HepG2 (cell line): ENCODE data around the gene SRBD1. TPM values are rescaled to one million over a fixed set of nuclear protein-coding genes. Genes with fewer than 3 reads are reported as not detected.
A peak's percentile ranks its signal among the peaks of the same experiment; 100 is the strongest.

ENCODE experiments used
- CC2D1A ChIP-seq: sonication (generic); formaldehyde crosslinking; IDR thresholded peaks from 2 replicates; pipeline ENCODE4 v1.8.1; 2023; ENCODE audit warnings: mild to moderate bottlenecking, missing genetic modification reagents
- CEBPB ChIP-seq: IDR thresholded peaks from 2 replicates; pipeline ENCODE4 v1.6.1; 2011; ENCODE audit warnings: low read depth, low read length, improper control_type of control experiment, borderline replicate concordance
- EED ChIP-seq: sonication (generic); formaldehyde crosslinking; IDR thresholded peaks from 2 replicates; pipeline ENCODE4 v1.5.0; 2020; ENCODE audit warnings: mild to moderate bottlenecking, missing genetic modification reagents
- FOSL1 ChIP-seq: sonication (generic); formaldehyde crosslinking; IDR thresholded peaks from 2 replicates; pipeline ENCODE4 v1.9.0; 2021; ENCODE audit warnings: missing genetic modification reagents, borderline replicate concordance
- HMG20B ChIP-seq: conservative IDR thresholded peaks from 2 replicates; pipeline ENCODE4 v1.6.1; 2016; ENCODE audit warnings: missing genetic modification reagents, missing compliant biosample characterization
- KDM2A ChIP-seq: sonication (generic); formaldehyde crosslinking; IDR thresholded peaks from 2 replicates; pipeline ENCODE4 v1.4.0; 2020; ENCODE audit warnings: low read depth, missing genetic modification reagents, borderline replicate concordance
- KLF16 ChIP-seq, 2 experiments: sonication (generic) in 1 of 2; formaldehyde crosslinking in 1 of 2; IDR thresholded peaks; 2 replicates each; pipeline versions ENCODE4 v1.6.1 to v1.8.0; 2016 to 2023; ENCODE audit warnings: missing genetic modification reagents in 2 of 2, missing compliant biosample characterization in 1 of 2
- PHB2 ChIP-seq: fragments of 450-650 bp; IDR thresholded peaks from 2 replicates; pipeline ENCODE4 v1.6.1; 2018; ENCODE audit not compliant: partially characterized antibody
- PPARG ChIP-seq: conservative IDR thresholded peaks from 2 replicates; pipeline ENCODE4 v1.6.1; 2016; ENCODE audit warnings: missing biosample characterization, missing genetic modification reagents
- RCOR2 ChIP-seq: IDR thresholded peaks from 2 replicates; pipeline ENCODE4 v1.6.1; 2016; ENCODE audit warnings: missing biosample characterization, missing genetic modification reagents
- SOX6 ChIP-seq, 2 experiments: fragments of 450-650 bp in 1 of 2; sonication (generic) in 1 of 2; formaldehyde crosslinking in 1 of 2; IDR thresholded peaks; 2 replicates each; pipeline versions ENCODE4 v1.4.0 to v1.6.1; 2017 to 2020; ENCODE audit warnings: antibody characterized with exemption in 1 of 2, mild to moderate bottlenecking in 1 of 2, missing genetic modification reagents in 1 of 2
- SRSF1 ChIP-seq: fragments of 200-400 bp; formaldehyde crosslinking; optimal IDR thresholded peaks from 2 replicates; pipeline ENCODE3; 2017; ENCODE audit warnings: mild to moderate bottlenecking, low read depth, low read length, moderate library complexity
- SRSF4 ChIP-seq: fragments of 200-400 bp; formaldehyde crosslinking; IDR thresholded peaks from one replicate; pipeline ENCODE4 v1.6.1; 2018; ENCODE audit warnings: mild to moderate bottlenecking, low read depth, low read length, moderate library complexity; ENCODE audit not compliant: poor library complexity, severe bottlenecking
- ZFP82 ChIP-seq: sonication (generic); formaldehyde crosslinking; IDR thresholded peaks from 2 replicates; pipeline ENCODE4 v1.5.1; 2020; ENCODE audit warnings: mild to moderate bottlenecking, missing genetic modification reagents, borderline replicate concordance
- ZNF136 ChIP-seq: sonication (generic); formaldehyde crosslinking; IDR thresholded peaks from 2 replicates; pipeline ENCODE4 v1.8.1; 2022; ENCODE audit warnings: low read depth, mild to moderate bottlenecking, moderate library complexity, missing genetic modification reagents
- ZNF234 ChIP-seq: sonication (generic); formaldehyde crosslinking; conservative IDR thresholded peaks from 2 replicates; pipeline ENCODE4 v1.5.1; 2020; ENCODE audit warnings: mild to moderate bottlenecking, missing genetic modification reagents
- ZNF335 ChIP-seq: sonication (generic); formaldehyde crosslinking; IDR thresholded peaks from 2 replicates; pipeline ENCODE4 v1.4.0; 2020; ENCODE audit warnings: missing genetic modification reagents
- ZNF350 ChIP-seq: sonication (generic); formaldehyde crosslinking; IDR thresholded peaks from 2 replicates; pipeline ENCODE4 v1.4.0; 2020; ENCODE audit warnings: mild to moderate bottlenecking, low read depth, missing genetic modification reagents, borderline replicate concordance
- ZNF549 ChIP-seq: sonication (generic); formaldehyde crosslinking; IDR thresholded peaks from 2 replicates; pipeline ENCODE4 v1.5.0; 2020; ENCODE audit warnings: missing genetic modification reagents
- ZNF563 ChIP-seq: sonication (generic); formaldehyde crosslinking; IDR thresholded peaks from 2 replicates; pipeline ENCODE4 v1.8.0; 2022; ENCODE audit warnings: mild to moderate bottlenecking, moderate library complexity, missing genetic modification reagents
- polyA plus RNA-seq, 8 experiments: library from polyadenylated mRNA; depleted of rRNA in 3 of 8; stranded (reverse) in 7 of 8; unstranded in 1 of 8; fragments of >200 nt; fragmentation: Illumina TruSeq in 4 of 8; extraction: Trizol in 4 of 8; gene quantifications; 2 replicates each; pipeline versions ENCODE4 v1.2.1 to v1.2.3, GENCODE V29; 2011 to 2016; ENCODE audit warnings: low read depth in 4 of 8, missing spikeins in 1 of 8, mixed read lengths in 1 of 8; ENCODE audit not compliant: insufficient read depth in 1 of 8
- total RNA-seq, 5 experiments: library from RNA; depleted of rRNA; stranded (reverse); fragments of >200 nt; fragmentation: Illumina TruSeq; extraction: Trizol; gene quantifications; 2 replicates each; pipeline ENCODE4 v1.2.3, GENCODE V29; 2016; ENCODE audit warnings: low read depth in 1 of 5
- TF ChIP-seq, protein P1 (sequence below): sonication (generic); formaldehyde crosslinking; IDR thresholded peaks from 2 replicates; pipeline ENCODE4 v1.4.0; 2020; ENCODE audit warnings: mild to moderate bottlenecking, missing genetic modification reagents, borderline replicate concordance
- TF ChIP-seq, protein P2 (sequence below): sonication (generic); formaldehyde crosslinking; IDR thresholded peaks from 2 replicates; pipeline ENCODE4 v1.4.0; 2020; ENCODE audit warnings: mild to moderate bottlenecking, missing genetic modification reagents
- TF ChIP-seq, protein P3 (sequence below): sonication (generic); formaldehyde crosslinking; IDR thresholded peaks from 2 replicates; pipeline ENCODE4 v1.4.0; 2020; ENCODE audit warnings: mild to moderate bottlenecking, missing genetic modification reagents
- TF ChIP-seq, protein P4 (sequence below): IDR thresholded peaks from 2 replicates; pipeline ENCODE4 v1.6.1; 2016
- TF ChIP-seq, protein P5 (sequence below): sonication (generic); formaldehyde crosslinking; IDR thresholded peaks from 2 replicates; pipeline ENCODE4 v1.8.1; 2022; ENCODE audit warnings: mild to moderate bottlenecking, missing genetic modification reagents

Gene SRBD1
- total and polyA plus RNA-seq, 2 of the 13 experiments (the other 11 are each of a cell fraction or from before 2014, with no cell fraction given): 3.2 to 23.9 TPM

DNA sequence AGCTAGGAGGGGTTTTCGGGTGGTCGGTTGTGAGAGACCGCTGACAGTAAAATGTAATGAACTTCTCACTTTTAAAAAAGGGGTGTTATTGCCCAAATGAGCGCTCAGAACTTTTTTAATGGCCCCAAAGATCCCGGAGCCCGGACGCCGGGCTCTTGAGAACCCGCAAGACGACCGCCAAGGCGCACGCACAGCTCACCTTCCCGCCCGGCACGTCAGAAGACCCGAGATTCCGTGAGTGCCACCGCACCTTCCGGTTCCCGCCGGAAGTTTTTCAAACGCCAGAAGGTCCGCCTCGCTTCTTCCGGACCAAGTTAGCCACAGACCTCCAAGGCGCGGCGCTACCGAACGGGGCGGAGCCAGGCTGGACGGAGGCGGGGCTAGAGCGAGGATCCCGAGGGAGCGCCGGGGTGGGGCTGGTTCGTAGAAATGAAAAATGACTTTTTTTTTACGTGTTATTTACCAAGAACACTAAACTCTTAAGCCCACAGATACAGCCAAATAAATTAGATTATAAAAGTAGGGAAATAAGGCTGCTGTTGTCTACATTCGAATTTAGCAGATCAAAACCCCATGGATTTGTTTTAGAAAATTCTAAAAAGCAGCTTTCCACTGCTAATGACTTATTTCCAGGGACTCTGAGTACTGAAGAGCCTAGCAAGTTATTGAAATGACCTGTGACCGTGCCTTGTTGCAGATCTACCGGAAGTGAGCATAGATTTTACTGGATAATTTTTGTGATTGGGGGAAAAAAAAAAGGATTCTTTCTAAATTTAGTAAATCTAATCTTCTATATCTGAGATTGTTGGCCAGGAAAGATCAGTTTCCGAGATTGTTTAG lies at the start of gene SRBD1 (continued):
- TF ChIP-seq, protein P1, sequence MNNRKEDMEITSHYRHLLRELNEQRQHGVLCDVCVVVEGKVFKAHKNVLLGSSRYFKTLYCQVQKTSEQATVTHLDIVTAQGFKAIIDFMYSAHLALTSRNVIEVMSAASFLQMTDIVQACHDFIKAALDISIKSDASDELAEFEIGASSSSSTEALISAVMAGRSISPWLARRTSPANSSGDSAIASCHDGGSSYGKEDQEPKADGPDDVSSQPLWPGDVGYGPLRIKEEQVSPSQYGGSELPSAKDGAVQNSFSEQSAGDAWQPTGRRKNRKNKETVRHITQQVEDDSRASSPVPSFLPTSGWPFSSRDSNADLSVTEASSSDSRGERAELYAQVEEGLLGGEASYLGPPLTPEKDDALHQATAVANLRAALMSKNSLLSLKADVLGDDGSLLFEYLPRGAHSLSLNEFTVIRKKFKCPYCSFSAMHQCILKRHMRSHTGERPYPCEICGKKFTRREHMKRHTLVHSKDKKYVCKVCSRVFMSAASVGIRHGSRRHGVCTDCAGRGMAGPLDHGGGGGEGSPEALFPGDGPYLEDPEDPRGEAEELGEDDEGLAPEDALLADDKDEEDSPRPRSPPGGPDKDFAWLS (CRISPR knock-in tag): no peak
- TF ChIP-seq PPARG (no peak), ZNF350 (CRISPR knock-in tag) (peak; percentile 87; the same call in 1 of the 2 replicates), SRSF1 (peak; percentile 87), PHB2 (no peak), RCOR2 (CRISPR knock-in tag) (no peak), SOX6 (IDR thresholded peaks at IDR 0.05) (no peak), SOX6 (CRISPR knock-in tag; IDR thresholded peaks at IDR 0.05) (peak; percentile 55), ZFP82 (no peak), ZNF549 (CRISPR knock-in tag) (no peak), HMG20B (CRISPR knock-in tag) (0 out of 2 replicates have a peak, but pooled peaks have one; percentile 19), KLF16 (CRISPR knock-in tag; IDR thresholded peaks at IDR 0.05) (peak in 1 of 2 experiments; percentile 73; a peak in 1 of 4 replicates), CC2D1A (CRISPR knock-in tag) (no peak), SRSF4 (no peak), EED (CRISPR knock-in tag) (no peak), KDM2A (CRISPR knock-in tag) (peak; percentile 97), CEBPB (no peak), FOSL1 (CRISPR knock-in tag) (no peak), ZNF136 (CRISPR knock-in tag) (no peak), ZNF234 (CRISPR knock-in tag) (peak; percentile 57; the same call in 1 of the 2 replicates), ZNF563 (peak; percentile 60; the same call in 1 of the 2 replicates), ZNF335 (no peak)
- TF ChIP-seq, protein P2, sequence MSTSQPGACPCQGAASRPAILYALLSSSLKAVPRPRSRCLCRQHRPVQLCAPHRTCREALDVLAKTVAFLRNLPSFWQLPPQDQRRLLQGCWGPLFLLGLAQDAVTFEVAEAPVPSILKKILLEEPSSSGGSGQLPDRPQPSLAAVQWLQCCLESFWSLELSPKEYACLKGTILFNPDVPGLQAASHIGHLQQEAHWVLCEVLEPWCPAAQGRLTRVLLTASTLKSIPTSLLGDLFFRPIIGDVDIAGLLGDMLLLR: no peak
- TF ChIP-seq, protein P3, sequence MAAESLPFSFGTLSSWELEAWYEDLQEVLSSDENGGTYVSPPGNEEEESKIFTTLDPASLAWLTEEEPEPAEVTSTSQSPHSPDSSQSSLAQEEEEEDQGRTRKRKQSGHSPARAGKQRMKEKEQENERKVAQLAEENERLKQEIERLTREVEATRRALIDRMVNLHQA (CRISPR knock-in tag): no peak
- TF ChIP-seq, protein P4, sequence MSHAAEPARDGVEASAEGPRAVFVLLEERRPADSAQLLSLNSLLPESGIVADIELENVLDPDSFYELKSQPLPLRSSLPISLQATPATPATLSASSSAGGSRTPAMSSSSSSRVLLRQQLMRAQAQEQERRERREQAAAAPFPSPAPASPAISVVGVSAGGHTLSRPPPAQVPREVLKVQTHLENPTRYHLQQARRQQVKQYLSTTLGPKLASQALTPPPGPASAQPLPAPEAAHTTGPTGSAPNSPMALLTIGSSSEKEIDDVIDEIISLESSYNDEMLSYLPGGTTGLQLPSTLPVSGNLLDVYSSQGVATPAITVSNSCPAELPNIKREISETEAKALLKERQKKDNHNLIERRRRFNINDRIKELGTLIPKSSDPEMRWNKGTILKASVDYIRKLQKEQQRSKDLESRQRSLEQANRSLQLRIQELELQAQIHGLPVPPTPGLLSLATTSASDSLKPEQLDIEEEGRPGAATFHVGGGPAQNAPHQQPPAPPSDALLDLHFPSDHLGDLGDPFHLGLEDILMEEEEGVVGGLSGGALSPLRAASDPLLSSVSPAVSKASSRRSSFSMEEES: peak; percentile 34
- TF ChIP-seq, protein P5, sequence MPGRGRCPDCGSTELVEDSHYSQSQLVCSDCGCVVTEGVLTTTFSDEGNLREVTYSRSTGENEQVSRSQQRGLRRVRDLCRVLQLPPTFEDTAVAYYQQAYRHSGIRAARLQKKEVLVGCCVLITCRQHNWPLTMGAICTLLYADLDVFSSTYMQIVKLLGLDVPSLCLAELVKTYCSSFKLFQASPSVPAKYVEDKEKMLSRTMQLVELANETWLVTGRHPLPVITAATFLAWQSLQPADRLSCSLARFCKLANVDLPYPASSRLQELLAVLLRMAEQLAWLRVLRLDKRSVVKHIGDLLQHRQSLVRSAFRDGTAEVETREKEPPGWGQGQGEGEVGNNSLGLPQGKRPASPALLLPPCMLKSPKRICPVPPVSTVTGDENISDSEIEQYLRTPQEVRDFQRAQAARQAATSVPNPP (CRISPR knock-in tag): no peak
